GM12891 (cell line): Measurements from ENCODE around the gene CYBA.

Experiments used
- POLR2A ChIP-seq: IDR thresholded peaks from 2 replicates; pipeline ENCODE4 v1.6.1; 2011; ENCODE audit warnings: low read depth, low read length, control low read depth
- POLR2AphosphoS5 ChIP-seq: IDR thresholded peaks from 2 replicates; pipeline ENCODE4 v1.6.1; 2011; ENCODE audit warnings: low read depth, low read length, control low read depth

GRCh38 chr16:88686439-88687253 is 35.8 kb upstream of the CYBA start, which contains the start of gene SNAI3:
- TF ChIP-seq POLR2A (no peak), POLR2AphosphoS5 (peak; percentile 49; the same call in 1 of the 2 replicates)
